ENCODE data around the gene TSPAN4. TPM values are rescaled to one million over a fixed set of nuclear protein-coding genes. Genes with fewer than 3 reads are reported as not detected.

Gene TSPAN4
- total and polyA plus RNA-seq, 2 of the 13 experiments (the other 11 are each of a cell fraction or from before 2014, with no cell fraction given): 31.7 to 68.3 TPM

GRCh38 chr11:842370-843002 is at the start of gene TSPAN4, which contains the start of gene POLR2L (continued):
- TF ChIP-seq ZNF142 (CRISPR knock-in tag; IDR thresholded peaks at IDR 0.05) (no peak), ATF6 (CRISPR knock-in tag; conservative IDR thresholded peaks at IDR 0.05) (no peak), ZNF674 (CRISPR knock-in tag; IDR thresholded peaks at IDR 0.05; ENCODE audit: low read depth) (no peak; the same call in 1 of the 2 replicates), IRF1 (CRISPR knock-in tag; IDR thresholded peaks at IDR 0.05; ENCODE audit: low read depth) (no peak), TEAD2 (CRISPR knock-in tag; IDR thresholded peaks at IDR 0.05) (no peak), ZNF407 (CRISPR knock-in tag; IDR thresholded peaks at IDR 0.05; ENCODE audit: not compliant biosample characterization) (no peak), RFX1 (IDR thresholded peaks at IDR 0.05) (no peak), BATF2 (CRISPR knock-in tag; IDR thresholded peaks at IDR 0.05) (0 out of 2 replicates have a peak, but pooled peaks have one; percentile 18), CBX2 (IDR thresholded peaks at IDR 0.05; ENCODE audit: low read depth, low read length) (no peak), CBX2 (CRISPR knock-in tag; IDR thresholded peaks at IDR 0.05; ENCODE audit: low read depth) (no peak), RELA (CRISPR knock-in tag; IDR thresholded peaks at IDR 0.05) (no peak)
